ENCODE results near the gene ATE1. TPM values are rescaled to one million over a fixed set of nuclear protein-coding genes. Genes with fewer than 3 reads are reported as not detected.

The ATE1 gene
- total and polyA plus RNA-seq, 2 donors (not counting 3 experiments of a cell fraction or from before 2014, with no cell fraction given) = 8.7 to 27.1 TPM

DNA sequence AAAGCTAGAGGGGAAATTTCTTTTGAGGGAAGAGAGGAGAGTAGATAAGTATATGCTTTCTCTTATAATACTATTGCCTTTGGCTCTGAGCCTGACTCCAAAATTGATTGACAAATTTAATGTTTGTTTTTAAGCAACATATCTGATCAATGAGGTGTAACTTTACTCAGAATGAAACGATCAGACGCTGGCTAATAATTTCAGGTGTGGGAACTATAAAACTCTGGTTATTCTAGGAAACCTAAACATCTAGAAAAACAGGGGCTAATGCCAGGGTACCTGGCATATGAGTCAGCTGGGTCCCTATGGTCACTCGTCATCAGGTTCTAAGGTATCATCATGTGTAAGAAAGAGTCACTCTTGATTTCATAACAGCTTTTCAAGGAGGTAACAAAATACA, 139.7 kb downstream of the ATE1 start:
- CTCF ChIA-PET = interaction anchor here (0.8 kb wide), 1 partner anchor 30 kb away, joined by 3 read pairs; no protein-coding TSS in a partner anchor
- no peak for FAIRE-seq
- no peaks in the 10 kb centered on the region for H4K20me1 ChIP-seq (replicated peaks; ENCODE audit: control insufficient read depth, extremely low read depth, insufficient read depth, low read length)
- H3K4me1 ChIP-seq (ENCODE audit: control insufficient read depth, extremely low read depth, insufficient read depth, low read length) = peaks cover 21% of the 10 kb centered on the region
- no peak for TF ChIP-seq EZH2 (IDR thresholded peaks at IDR 0.05; ENCODE audit: borderline replicate concordance, low read depth, low read length, severe bottlenecking)
- TF ChIP-seq GATA2 (IDR thresholded peaks at IDR 0.05; ENCODE audit: insufficient read depth, insufficient read length, low read depth, low read length) = no peak
- no peak for TF ChIP-seq POLR2AphosphoS5 (IDR thresholded peaks at IDR 0.05; ENCODE audit: insufficient read depth, low read depth, low read length)
- no peak for TF ChIP-seq MYC (IDR thresholded peaks at IDR 0.05; ENCODE audit: low read depth, low read length)
- TF ChIP-seq, protein P1, sequence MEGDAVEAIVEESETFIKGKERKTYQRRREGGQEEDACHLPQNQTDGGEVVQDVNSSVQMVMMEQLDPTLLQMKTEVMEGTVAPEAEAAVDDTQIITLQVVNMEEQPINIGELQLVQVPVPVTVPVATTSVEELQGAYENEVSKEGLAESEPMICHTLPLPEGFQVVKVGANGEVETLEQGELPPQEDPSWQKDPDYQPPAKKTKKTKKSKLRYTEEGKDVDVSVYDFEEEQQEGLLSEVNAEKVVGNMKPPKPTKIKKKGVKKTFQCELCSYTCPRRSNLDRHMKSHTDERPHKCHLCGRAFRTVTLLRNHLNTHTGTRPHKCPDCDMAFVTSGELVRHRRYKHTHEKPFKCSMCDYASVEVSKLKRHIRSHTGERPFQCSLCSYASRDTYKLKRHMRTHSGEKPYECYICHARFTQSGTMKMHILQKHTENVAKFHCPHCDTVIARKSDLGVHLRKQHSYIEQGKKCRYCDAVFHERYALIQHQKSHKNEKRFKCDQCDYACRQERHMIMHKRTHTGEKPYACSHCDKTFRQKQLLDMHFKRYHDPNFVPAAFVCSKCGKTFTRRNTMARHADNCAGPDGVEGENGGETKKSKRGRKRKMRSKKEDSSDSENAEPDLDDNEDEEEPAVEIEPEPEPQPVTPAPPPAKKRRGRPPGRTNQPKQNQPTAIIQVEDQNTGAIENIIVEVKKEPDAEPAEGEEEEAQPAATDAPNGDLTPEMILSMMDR (IDR thresholded peaks at IDR 0.05; ENCODE audit: extremely low read depth in 1 of 2, insufficient read depth in 1 of 2, low read depth in 1 of 2, low read length in 2 of 2) = no peak
- TF ChIP-seq, protein P2, sequence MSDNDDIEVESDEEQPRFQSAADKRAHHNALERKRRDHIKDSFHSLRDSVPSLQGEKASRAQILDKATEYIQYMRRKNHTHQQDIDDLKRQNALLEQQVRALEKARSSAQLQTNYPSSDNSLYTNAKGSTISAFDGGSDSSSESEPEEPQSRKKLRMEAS (IDR thresholded peaks at IDR 0.05; ENCODE audit: insufficient read depth, insufficient read length) = no peak
- no peak for TF ChIP-seq POLR2A (IDR thresholded peaks at IDR 0.05; ENCODE audit: low read depth, low read length)
- no peak for TF ChIP-seq FOS (IDR thresholded peaks at IDR 0.05; ENCODE audit: borderline replicate concordance, insufficient read depth, low read length)
- no peak for TF ChIP-seq JUN (IDR thresholded peaks at IDR 0.05; ENCODE audit: borderline replicate concordance, insufficient read depth, insufficient read length, low read depth)
- no peak for DNase-seq (ENCODE audit: low read depth, low spot score)
- intact Hi-C loops (cut with micrococcal nuclease) = no loop called here
- no peak overlapping the region for H2AFZ ChIP-seq (ENCODE audit: low read depth, low read length)
- no peak overlapping the region for H3K4me2 ChIP-seq (ENCODE audit: insufficient read depth, low read length)
- H3K79me2 ChIP-seq (ENCODE audit: control insufficient read depth, insufficient read depth, low read length) = no peaks in the 10 kb centered on the region
- H3K36me3 ChIP-seq (ENCODE audit: control insufficient read depth in 2 of 2, extremely low read depth in 1 of 2, insufficient read depth in 2 of 2, low read length in 2 of 2) = peaks cover 0 to 2% of the 10 kb centered on the region in 2 experiments
- no TSS peak for BruUV-seq (replicated peaks)
- no peaks in the 10 kb centered on the region for H3K9me3 ChIP-seq (replicated peaks; ENCODE audit: control insufficient read depth, insufficient read depth, low read length)
- dilution Hi-C loops (cut with MboI; ENCODE audit: extremely low pct_ligation_motif_present, low sequenced_read_pairs) = no loop called here
- H3K9me1 ChIP-seq (replicated peaks; ENCODE audit: control insufficient read depth, extremely low read depth, insufficient read depth, low read length) = no peaks in the 10 kb centered on the region
- H3K27ac ChIP-seq (ENCODE audit: insufficient read depth, low read depth, low read length) = no peak overlapping the region
- POLR2A ChIA-PET = interaction anchor here (0.5 kb wide), 1 partner anchor 59 kb away, joined by 7 read pairs; no protein-coding TSS in a partner anchor
- H3K4me3 ChIP-seq (replicated peaks in 1 of 3; ENCODE audit: insufficient read depth in 1 of 3, low read depth in 1 of 3, low read length in 3 of 3) = no peak overlapping the region
- H3K27me3 ChIP-seq (ENCODE audit: control insufficient read depth in 2 of 2, insufficient read depth in 2 of 2, low read length in 2 of 2) = no peaks in the 10 kb centered on the region
- no peak overlapping the region for H3K9ac ChIP-seq (replicated peaks; ENCODE audit: extremely low read depth, insufficient read depth, low read length)
